ENCODE measurements around the gene AEBP1. TPM values are rescaled to one million over a fixed set of nuclear protein-coding genes. Genes with fewer than 3 reads are reported as not detected.

Gene AEBP1
- total RNA-seq, 1 experiment from 2014 or later = 50.8 TPM

DNA sequence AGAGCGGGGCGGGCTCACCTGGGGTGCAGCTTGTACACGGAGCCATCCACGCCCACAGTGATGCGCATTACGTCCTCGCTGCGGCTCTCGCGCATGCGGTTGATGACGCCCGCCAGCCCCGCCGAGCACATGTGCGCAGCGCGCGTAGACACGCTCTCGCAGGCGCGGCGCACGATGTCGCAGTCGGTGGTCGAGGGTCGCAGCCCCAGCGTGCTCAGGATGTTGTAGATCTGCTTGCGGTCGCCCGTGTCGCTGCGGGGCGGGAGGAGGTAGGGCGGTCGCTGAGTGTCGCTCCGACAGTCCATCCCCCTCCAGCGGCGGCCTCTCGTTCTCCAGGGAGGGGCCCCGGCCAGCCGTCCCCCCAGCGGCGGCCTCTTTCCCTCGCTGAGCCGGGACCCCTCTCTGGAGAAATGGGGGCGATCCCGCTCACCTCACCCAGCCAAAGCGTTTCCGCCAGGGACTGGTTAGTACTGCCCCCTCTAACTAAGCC lies 41.4 kb downstream of the AEBP1 start (continued):
- TF ChIP-seq, protein P1, sequence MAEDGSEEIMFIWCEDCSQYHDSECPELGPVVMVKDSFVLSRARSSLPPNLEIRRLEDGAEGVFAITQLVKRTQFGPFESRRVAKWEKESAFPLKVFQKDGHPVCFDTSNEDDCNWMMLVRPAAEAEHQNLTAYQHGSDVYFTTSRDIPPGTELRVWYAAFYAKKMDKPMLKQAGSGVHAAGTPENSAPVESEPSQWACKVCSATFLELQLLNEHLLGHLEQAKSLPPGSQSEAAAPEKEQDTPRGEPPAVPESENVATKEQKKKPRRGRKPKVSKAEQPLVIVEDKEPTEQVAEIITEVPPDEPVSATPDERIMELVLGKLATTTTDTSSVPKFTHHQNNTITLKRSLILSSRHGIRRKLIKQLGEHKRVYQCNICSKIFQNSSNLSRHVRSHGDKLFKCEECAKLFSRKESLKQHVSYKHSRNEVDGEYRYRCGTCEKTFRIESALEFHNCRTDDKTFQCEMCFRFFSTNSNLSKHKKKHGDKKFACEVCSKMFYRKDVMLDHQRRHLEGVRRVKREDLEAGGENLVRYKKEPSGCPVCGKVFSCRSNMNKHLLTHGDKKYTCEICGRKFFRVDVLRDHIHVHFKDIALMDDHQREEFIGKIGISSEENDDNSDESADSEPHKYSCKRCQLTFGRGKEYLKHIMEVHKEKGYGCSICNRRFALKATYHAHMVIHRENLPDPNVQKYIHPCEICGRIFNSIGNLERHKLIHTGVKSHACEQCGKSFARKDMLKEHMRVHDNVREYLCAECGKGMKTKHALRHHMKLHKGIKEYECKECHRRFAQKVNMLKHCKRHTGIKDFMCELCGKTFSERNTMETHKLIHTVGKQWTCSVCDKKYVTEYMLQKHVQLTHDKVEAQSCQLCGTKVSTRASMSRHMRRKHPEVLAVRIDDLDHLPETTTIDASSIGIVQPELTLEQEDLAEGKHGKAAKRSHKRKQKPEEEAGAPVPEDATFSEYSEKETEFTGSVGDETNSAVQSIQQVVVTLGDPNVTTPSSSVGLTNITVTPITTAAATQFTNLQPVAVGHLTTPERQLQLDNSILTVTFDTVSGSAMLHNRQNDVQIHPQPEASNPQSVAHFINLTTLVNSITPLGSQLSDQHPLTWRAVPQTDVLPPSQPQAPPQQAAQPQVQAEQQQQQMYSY (CRISPR knock-in tag; IDR thresholded peaks at IDR 0.05) = peak; percentile 87
- TF ChIP-seq, protein P2, sequence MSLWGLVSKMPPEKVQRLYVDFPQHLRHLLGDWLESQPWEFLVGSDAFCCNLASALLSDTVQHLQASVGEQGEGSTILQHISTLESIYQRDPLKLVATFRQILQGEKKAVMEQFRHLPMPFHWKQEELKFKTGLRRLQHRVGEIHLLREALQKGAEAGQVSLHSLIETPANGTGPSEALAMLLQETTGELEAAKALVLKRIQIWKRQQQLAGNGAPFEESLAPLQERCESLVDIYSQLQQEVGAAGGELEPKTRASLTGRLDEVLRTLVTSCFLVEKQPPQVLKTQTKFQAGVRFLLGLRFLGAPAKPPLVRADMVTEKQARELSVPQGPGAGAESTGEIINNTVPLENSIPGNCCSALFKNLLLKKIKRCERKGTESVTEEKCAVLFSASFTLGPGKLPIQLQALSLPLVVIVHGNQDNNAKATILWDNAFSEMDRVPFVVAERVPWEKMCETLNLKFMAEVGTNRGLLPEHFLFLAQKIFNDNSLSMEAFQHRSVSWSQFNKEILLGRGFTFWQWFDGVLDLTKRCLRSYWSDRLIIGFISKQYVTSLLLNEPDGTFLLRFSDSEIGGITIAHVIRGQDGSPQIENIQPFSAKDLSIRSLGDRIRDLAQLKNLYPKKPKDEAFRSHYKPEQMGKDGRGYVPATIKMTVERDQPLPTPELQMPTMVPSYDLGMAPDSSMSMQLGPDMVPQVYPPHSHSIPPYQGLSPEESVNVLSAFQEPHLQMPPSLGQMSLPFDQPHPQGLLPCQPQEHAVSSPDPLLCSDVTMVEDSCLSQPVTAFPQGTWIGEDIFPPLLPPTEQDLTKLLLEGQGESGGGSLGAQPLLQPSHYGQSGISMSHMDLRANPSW (CRISPR knock-in tag; conservative IDR thresholded peaks at IDR 0.05; ENCODE audit: low read depth) = 0 out of 2 replicates have a peak, but pooled peaks have one; percentile 32
- TF ChIP-seq ZNF423 (CRISPR knock-in tag; IDR thresholded peaks at IDR 0.05) (no peak), TEAD1 (CRISPR knock-in tag; IDR thresholded peaks at IDR 0.05) (peak; percentile 100), ELF4 (CRISPR knock-in tag; IDR thresholded peaks at IDR 0.05; ENCODE audit: low read depth) (peak; percentile 94), GABPB1 (CRISPR knock-in tag; IDR thresholded peaks at IDR 0.05) (no peak), NFATC4 (CRISPR knock-in tag; IDR thresholded peaks at IDR 0.05) (no peak), ATF1 (CRISPR knock-in tag; IDR thresholded peaks at IDR 0.05) (peak; percentile 68), MXD4 (CRISPR knock-in tag; IDR thresholded peaks at IDR 0.05; ENCODE audit: borderline replicate concordance) (no peak), FOXP1 (CRISPR knock-in tag; IDR thresholded peaks at IDR 0.05; ENCODE audit: borderline replicate concordance) (peak; percentile 100), CREM (CRISPR knock-in tag; IDR thresholded peaks at IDR 0.05) (peak; percentile 75; the same call in 1 of the 2 replicates), HMGA2 (CRISPR knock-in tag; IDR thresholded peaks at IDR 0.05) (no peak), ZNF396 (CRISPR knock-in tag; IDR thresholded peaks at IDR 0.05; ENCODE audit: borderline replicate concordance) (no peak), ZNF121 (CRISPR knock-in tag; IDR thresholded peaks at IDR 0.05) (peak; percentile 79), IRF2 (CRISPR knock-in tag; IDR thresholded peaks at IDR 0.05; ENCODE audit: borderline replicate concordance, low read depth) (peak; percentile 93), ZNF263 (CRISPR knock-in tag; IDR thresholded peaks at IDR 0.05; ENCODE audit: low read depth) (no peak; the same call in 1 of the 2 replicates)
- TF ChIP-seq, protein P3, sequence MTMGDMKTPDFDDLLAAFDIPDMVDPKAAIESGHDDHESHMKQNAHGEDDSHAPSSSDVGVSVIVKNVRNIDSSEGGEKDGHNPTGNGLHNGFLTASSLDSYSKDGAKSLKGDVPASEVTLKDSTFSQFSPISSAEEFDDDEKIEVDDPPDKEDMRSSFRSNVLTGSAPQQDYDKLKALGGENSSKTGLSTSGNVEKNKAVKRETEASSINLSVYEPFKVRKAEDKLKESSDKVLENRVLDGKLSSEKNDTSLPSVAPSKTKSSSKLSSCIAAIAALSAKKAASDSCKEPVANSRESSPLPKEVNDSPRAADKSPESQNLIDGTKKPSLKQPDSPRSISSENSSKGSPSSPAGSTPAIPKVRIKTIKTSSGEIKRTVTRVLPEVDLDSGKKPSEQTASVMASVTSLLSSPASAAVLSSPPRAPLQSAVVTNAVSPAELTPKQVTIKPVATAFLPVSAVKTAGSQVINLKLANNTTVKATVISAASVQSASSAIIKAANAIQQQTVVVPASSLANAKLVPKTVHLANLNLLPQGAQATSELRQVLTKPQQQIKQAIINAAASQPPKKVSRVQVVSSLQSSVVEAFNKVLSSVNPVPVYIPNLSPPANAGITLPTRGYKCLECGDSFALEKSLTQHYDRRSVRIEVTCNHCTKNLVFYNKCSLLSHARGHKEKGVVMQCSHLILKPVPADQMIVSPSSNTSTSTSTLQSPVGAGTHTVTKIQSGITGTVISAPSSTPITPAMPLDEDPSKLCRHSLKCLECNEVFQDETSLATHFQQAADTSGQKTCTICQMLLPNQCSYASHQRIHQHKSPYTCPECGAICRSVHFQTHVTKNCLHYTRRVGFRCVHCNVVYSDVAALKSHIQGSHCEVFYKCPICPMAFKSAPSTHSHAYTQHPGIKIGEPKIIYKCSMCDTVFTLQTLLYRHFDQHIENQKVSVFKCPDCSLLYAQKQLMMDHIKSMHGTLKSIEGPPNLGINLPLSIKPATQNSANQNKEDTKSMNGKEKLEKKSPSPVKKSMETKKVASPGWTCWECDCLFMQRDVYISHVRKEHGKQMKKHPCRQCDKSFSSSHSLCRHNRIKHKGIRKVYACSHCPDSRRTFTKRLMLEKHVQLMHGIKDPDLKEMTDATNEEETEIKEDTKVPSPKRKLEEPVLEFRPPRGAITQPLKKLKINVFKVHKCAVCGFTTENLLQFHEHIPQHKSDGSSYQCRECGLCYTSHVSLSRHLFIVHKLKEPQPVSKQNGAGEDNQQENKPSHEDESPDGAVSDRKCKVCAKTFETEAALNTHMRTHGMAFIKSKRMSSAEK (CRISPR knock-in tag; IDR thresholded peaks at IDR 0.05; ENCODE audit: borderline replicate concordance) = no peak
- TF ChIP-seq, protein P4, sequence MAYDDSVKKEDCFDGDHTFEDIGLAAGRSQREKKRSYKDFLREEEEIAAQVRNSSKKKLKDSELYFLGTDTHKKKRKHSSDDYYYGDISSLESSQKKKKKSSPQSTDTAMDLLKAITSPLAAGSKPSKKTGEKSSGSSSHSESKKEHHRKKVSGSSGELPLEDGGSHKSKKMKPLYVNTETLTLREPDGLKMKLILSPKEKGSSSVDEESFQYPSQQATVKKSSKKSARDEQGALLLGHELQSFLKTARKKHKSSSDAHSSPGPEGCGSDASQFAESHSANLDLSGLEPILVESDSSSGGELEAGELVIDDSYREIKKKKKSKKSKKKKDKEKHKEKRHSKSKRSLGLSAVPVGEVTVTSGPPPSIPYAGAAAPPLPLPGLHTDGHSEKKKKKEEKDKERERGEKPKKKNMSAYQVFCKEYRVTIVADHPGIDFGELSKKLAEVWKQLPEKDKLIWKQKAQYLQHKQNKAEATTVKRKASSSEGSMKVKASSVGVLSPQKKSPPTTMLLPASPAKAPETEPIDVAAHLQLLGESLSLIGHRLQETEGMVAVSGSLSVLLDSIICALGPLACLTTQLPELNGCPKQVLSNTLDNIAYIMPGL (CRISPR knock-in tag; IDR thresholded peaks at IDR 0.05) = peak; percentile 78
- TF ChIP-seq, protein P5, sequence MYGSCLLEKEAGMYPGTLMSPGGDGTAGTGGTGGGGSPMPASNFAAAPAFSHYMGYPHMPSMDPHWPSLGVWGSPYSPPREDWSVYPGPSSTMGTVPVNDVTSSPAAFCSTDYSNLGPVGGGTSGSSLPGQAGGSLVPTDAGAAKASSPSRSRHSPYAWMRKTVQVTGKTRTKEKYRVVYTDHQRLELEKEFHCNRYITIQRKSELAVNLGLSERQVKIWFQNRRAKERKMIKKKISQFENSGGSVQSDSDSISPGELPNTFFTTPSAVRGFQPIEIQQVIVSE (CRISPR knock-in tag; IDR thresholded peaks at IDR 0.05; ENCODE audit: borderline replicate concordance) = no peak
- TF ChIP-seq, protein P6, sequence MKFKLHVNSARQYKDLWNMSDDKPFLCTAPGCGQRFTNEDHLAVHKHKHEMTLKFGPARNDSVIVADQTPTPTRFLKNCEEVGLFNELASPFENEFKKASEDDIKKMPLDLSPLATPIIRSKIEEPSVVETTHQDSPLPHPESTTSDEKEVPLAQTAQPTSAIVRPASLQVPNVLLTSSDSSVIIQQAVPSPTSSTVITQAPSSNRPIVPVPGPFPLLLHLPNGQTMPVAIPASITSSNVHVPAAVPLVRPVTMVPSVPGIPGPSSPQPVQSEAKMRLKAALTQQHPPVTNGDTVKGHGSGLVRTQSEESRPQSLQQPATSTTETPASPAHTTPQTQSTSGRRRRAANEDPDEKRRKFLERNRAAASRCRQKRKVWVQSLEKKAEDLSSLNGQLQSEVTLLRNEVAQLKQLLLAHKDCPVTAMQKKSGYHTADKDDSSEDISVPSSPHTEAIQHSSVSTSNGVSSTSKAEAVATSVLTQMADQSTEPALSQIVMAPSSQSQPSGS (CRISPR knock-in tag; IDR thresholded peaks at IDR 0.05; ENCODE audit: borderline replicate concordance, low read depth) = peak; percentile 97
- TF ChIP-seq, protein P7, sequence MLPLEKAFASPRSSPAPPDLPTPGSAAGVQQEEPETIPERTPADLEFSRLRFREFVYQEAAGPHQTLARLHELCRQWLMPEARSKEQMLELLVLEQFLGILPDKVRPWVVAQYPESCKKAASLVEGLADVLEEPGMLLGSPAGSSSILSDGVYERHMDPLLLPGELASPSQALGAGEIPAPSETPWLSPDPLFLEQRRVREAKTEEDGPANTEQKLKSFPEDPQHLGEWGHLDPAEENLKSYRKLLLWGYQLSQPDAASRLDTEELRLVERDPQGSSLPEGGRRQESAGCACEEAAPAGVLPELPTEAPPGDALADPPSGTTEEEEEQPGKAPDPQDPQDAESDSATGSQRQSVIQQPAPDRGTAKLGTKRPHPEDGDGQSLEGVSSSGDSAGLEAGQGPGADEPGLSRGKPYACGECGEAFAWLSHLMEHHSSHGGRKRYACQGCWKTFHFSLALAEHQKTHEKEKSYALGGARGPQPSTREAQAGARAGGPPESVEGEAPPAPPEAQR (CRISPR knock-in tag; IDR thresholded peaks at IDR 0.05) = no peak
- TF ChIP-seq, protein P8, sequence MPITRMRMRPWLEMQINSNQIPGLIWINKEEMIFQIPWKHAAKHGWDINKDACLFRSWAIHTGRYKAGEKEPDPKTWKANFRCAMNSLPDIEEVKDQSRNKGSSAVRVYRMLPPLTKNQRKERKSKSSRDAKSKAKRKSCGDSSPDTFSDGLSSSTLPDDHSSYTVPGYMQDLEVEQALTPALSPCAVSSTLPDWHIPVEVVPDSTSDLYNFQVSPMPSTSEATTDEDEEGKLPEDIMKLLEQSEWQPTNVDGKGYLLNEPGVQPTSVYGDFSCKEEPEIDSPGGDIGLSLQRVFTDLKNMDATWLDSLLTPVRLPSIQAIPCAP (CRISPR knock-in tag; IDR thresholded peaks at IDR 0.05) = peak; percentile 99

All from WTC11 (cell line).